Naive thymus-derived CD4-positive, alpha-beta T cell (primary cell): Measurements from ENCODE around the gene ANO6. TPM values are rescaled to one million over a fixed set of nuclear protein-coding genes. Genes with fewer than 3 reads are reported as not detected.

Experiments
- ATAC-seq: fragments of 150-1000 bp; cut with Tn5 transposase; 2 replicates; pipeline ENCODE4 v1.10.0; 2021; ENCODE audit warnings: mild to moderate bottlenecking, moderate library complexity
- CTCF ChIA-PET: fragments of 350-600 bp; sonication (Branson Sonifier 250); formaldehyde crosslinking; loops from one replicate; lab custom pipeline; 2021; ENCODE audit warnings: antibody characterized with exemption; lab: Charles Lee
- POLR2A ChIA-PET: fragments of 350-600 bp; sonication (Branson Sonifier 250); formaldehyde crosslinking; loops from one replicate; lab custom pipeline; 2021; ENCODE audit warnings: antibody characterized with exemption, inconsistent platforms; lab: Charles Lee
- DNase-seq, 9 donors: peaks; one replicate each; pipeline versions ENCODE4 v3.0.0 to v3.0.0-alpha.2; 2020 to 2022; ENCODE audit warnings: mixed read lengths in 1 of 9
- H3K27ac ChIP-seq: one replicate; pipeline ENCODE4 v1.7.0; 2013; ENCODE audit warnings: mild to moderate bottlenecking, low read depth, low read length, moderate library complexity
- H3K27me3 ChIP-seq, 2 donors: one replicate each; pipeline ENCODE4 v1.7.0; 2013; ENCODE audit warnings: low read length in 2 of 2, mild to moderate bottlenecking in 2 of 2, moderate library complexity in 2 of 2; ENCODE audit not compliant: control insufficient read depth in 2 of 2, insufficient read depth in 2 of 2
- H3K36me3 ChIP-seq, 3 experiments: 1 replicate in 2 of 3; 2 replicates in 1 of 3; pipeline ENCODE4 v1.7.0; 2013; ENCODE audit warnings: low read length in 3 of 3, mild to moderate bottlenecking in 3 of 3, moderate library complexity in 1 of 3; ENCODE audit not compliant: insufficient read depth in 3 of 3, control insufficient read depth in 2 of 3
- H3K4me1 ChIP-seq, 2 donors: one replicate each; pipeline ENCODE4 v1.7.0; 2013; ENCODE audit warnings: low read length in 2 of 2, mild to moderate bottlenecking in 2 of 2, moderate library complexity in 1 of 2; ENCODE audit not compliant: control insufficient read depth in 2 of 2, insufficient read depth in 2 of 2
- H3K4me3 ChIP-seq: 2 replicates; pipeline ENCODE4 v1.7.0; 2013; ENCODE audit warnings: mild to moderate bottlenecking, low read length
- H3K9me3 ChIP-seq, 3 experiments: 1 replicate in 2 of 3; 2 replicates in 1 of 3; pipeline ENCODE4 v1.7.0; 2013; ENCODE audit warnings: low read length in 3 of 3; ENCODE audit not compliant: control insufficient read depth in 2 of 3
- H3K27ac Mint-ChIP-seq, 9 donors: one replicate each; pipeline ENCODE4 v1.8.0; 2020 to 2022; ENCODE audit warnings: mixed read lengths in 9 of 9, mild to moderate bottlenecking in 8 of 9, moderate library complexity in 5 of 9, inconsistent platforms in 2 of 9
- H3K27me3 Mint-ChIP-seq, 5 donors: one replicate each; pipeline ENCODE4 v1.8.0; 2021 to 2022; ENCODE audit warnings: mixed read lengths in 5 of 5, mild to moderate bottlenecking in 1 of 5
- H3K36me3 Mint-ChIP-seq, 5 donors: one replicate each; pipeline ENCODE4 v1.8.0; 2020 to 2022; ENCODE audit warnings: mixed read lengths in 5 of 5, mild to moderate bottlenecking in 3 of 5, inconsistent platforms in 1 of 5
- H3K4me1 Mint-ChIP-seq, 7 donors: one replicate each; pipeline ENCODE4 v1.8.0; 2020 to 2022; ENCODE audit warnings: mixed read lengths in 7 of 7, mild to moderate bottlenecking in 3 of 7, inconsistent platforms in 1 of 7
- H3K4me3 Mint-ChIP-seq, 10 donors: one replicate each; pipeline ENCODE4 v1.8.0; 2020 to 2022; ENCODE audit warnings: mild to moderate bottlenecking in 10 of 10, mixed read lengths in 10 of 10, moderate library complexity in 6 of 10, inconsistent platforms in 2 of 10
- H3K9me3 Mint-ChIP-seq, 11 donors: one replicate each; pipeline ENCODE4 v1.8.0; 2020 to 2022; ENCODE audit warnings: mixed read lengths in 11 of 11, mild to moderate bottlenecking in 4 of 11, inconsistent platforms in 1 of 11, moderate library complexity in 1 of 11
- intact Hi-C, 2 donors: fragments of 100-400 bp; cut with micrococcal nuclease; formaldehyde crosslinking; loops; one replicate each; pipeline ENCODE4 v1.15.1; 2023
- polyA plus RNA-seq, 2 donors: library from polyadenylated mRNA; unstranded; fragments of 300-500 nt; fragmentation: Illumina TruSeq; gene quantifications; one replicate each; pipeline ENCODE4 v1.2.3, GENCODE V29; 2021
- total RNA-seq, 6 experiments: library from RNA in 5 of 6; stranded (reverse) in 5 of 6; gene quantifications; 1 replicate in 5 of 6; 2 replicates in 1 of 6; pipeline ENCODE4 v1.2.3 and lab custom pipeline; 2021 to 2026

The ANO6 gene
- total and polyA plus RNA-seq, 7 experiments from 2014 or later, result 15.1 to 29.7 (median 23.7) TPM

- DNase-seq, result no peak
- peaks cover 0 to 1% (median 0%) of the 10 kb centered on the region in 11 donors for H3K9me3 Mint-ChIP-seq
- H3K4me1 Mint-ChIP-seq, result peaks cover 0 to 30% (median 18%) of the 10 kb centered on the region in 7 donors
- H3K4me3 Mint-ChIP-seq, result no peak overlapping the region
- Histone ChIP-seq H3K36me3 (no peaks in the 10 kb centered on the region), H3K4me1 (no peaks in the 10 kb centered on the region), H3K27ac (no peak overlapping the region), H3K27me3 (no peaks in the 10 kb centered on the region), H3K4me3 (no peak overlapping the region), H3K9me3 (no peaks in the 10 kb centered on the region)
- intact Hi-C loops, result no loop called here
- no peak for ATAC-seq
- peaks cover 0 to 31% (median 14%) of the 10 kb centered on the region in 5 donors for H3K36me3 Mint-ChIP-seq
- H3K27ac Mint-ChIP-seq, result no peak overlapping the region
- H3K27me3 Mint-ChIP-seq, result no peaks in the 10 kb centered on the region
- ChIA-PET CTCF (no interaction called here), POLR2A (no interaction called here)
Measured at GRCh38 chr12:45248095-45248494, 32.2 kb downstream of the ANO6 start.

- H3K27ac Mint-ChIP-seq, result peak overlapping the region in 1 of 9 donors; percentile 32
- Histone ChIP-seq H3K9me3 (no peaks in the 10 kb centered on the region), H3K4me1 (no peaks in the 10 kb centered on the region), H3K36me3 (no peaks in the 10 kb centered on the region), H3K4me3 (no peak overlapping the region), H3K27me3 (no peaks in the 10 kb centered on the region), H3K27ac (no peak overlapping the region)
- peaks cover 12 to 43% (median 34%) of the 10 kb centered on the region in 7 donors for H3K4me1 Mint-ChIP-seq
- intact Hi-C loops, result no loop called here
- no peak for DNase-seq
- no peak overlapping the region for H3K4me3 Mint-ChIP-seq
- POLR2A ChIA-PET, result no interaction called here
- no peaks in the 10 kb centered on the region for H3K9me3 Mint-ChIP-seq
- no peak for ATAC-seq
- CTCF ChIA-PET, result no interaction called here
- H3K27me3 Mint-ChIP-seq, result no peaks in the 10 kb centered on the region
- peaks cover 0 to 33% (median 5%) of the 10 kb centered on the region in 5 donors for H3K36me3 Mint-ChIP-seq
Measured at GRCh38 chr12:45254254-45254653, 38.4 kb downstream of the ANO6 start.

GRCh38 chr12:45256721-45257120 is 40.8 kb downstream of the ANO6 start:
- Mint-ChIP-seq H3K27ac (no peak overlapping the region), H3K36me3 (peaks cover 0 to 26% (median 9%) of the 10 kb centered on the region in 5 donors), H3K27me3 (no peaks in the 10 kb centered on the region), H3K4me3 (no peak overlapping the region), H3K9me3 (no peaks in the 10 kb centered on the region), H3K4me1 (peaks cover 20 to 52% (median 42%) of the 10 kb centered on the region in 7 donors)
- no peak overlapping the region for H3K4me3 ChIP-seq
- no peaks in the 10 kb centered on the region for H3K9me3 ChIP-seq
- intact Hi-C loops, result no loop called here
- no peaks in the 10 kb centered on the region for H3K27me3 ChIP-seq
- CTCF ChIA-PET, result no interaction called here
- ATAC-seq (no peak), DNase-seq (no peak)
- H3K4me1 ChIP-seq, result no peaks in the 10 kb centered on the region
- H3K36me3 ChIP-seq, result no peaks in the 10 kb centered on the region
- H3K27ac ChIP-seq, result no peak overlapping the region
- POLR2A ChIA-PET, result interaction anchor here (0.7 kb wide), 1 partner anchor 810 kb away, joined by 4 read pairs; no protein-coding TSS in a partner anchor

GRCh38 chr12:45257185-45257930 is 41.5 kb downstream of the ANO6 start:
- no peak overlapping the region for H3K27ac ChIP-seq
- no peaks in the 10 kb centered on the region for H3K4me1 ChIP-seq
- no peaks in the 10 kb centered on the region for H3K36me3 ChIP-seq
- no peaks in the 10 kb centered on the region for H3K9me3 ChIP-seq
- H3K27me3 ChIP-seq, result no peaks in the 10 kb centered on the region
- no peak overlapping the region for H3K4me3 ChIP-seq
- CTCF ChIA-PET, result no interaction called here
- POLR2A ChIA-PET, result interaction anchor here (0.7 kb wide), 1 partner anchor 809 kb away, joined by 4 read pairs; no protein-coding TSS in a partner anchor
- intact Hi-C loops, result no loop called here
- peaks cover 20 to 52% (median 39%) of the 10 kb centered on the region in 7 donors for H3K4me1 Mint-ChIP-seq
- H3K36me3 Mint-ChIP-seq, result peaks cover 0 to 26% (median 8%) of the 10 kb centered on the region in 5 donors
- H3K27me3 Mint-ChIP-seq, result no peaks in the 10 kb centered on the region
- ATAC-seq (peak; percentile 64), DNase-seq (no peak)
- no peaks in the 10 kb centered on the region for H3K9me3 Mint-ChIP-seq
- peak overlapping the region in 1 of 9 donors; percentile 48 for H3K27ac Mint-ChIP-seq
- H3K4me3 Mint-ChIP-seq, result no peak overlapping the region

GRCh38 chr12:45259675-45260074 is 43.8 kb downstream of the ANO6 start:
- Histone ChIP-seq H3K4me1 (no peaks in the 10 kb centered on the region), H3K4me3 (no peak overlapping the region), H3K27ac (no peak overlapping the region), H3K27me3 (no peaks in the 10 kb centered on the region), H3K36me3 (no peaks in the 10 kb centered on the region), H3K9me3 (no peaks in the 10 kb centered on the region)
- Mint-ChIP-seq H3K9me3 (no peaks in the 10 kb centered on the region), H3K36me3 (peaks cover 0 to 19% (median 5%) of the 10 kb centered on the region in 5 donors), H3K27me3 (no peaks in the 10 kb centered on the region), H3K4me1 (peaks cover 16 to 49% (median 43%) of the 10 kb centered on the region in 7 donors), H3K4me3 (peak overlapping the region in 1 of 10 donors; percentile 12), H3K27ac (no peak overlapping the region)
- DNase-seq (no peak), ATAC-seq (no peak)
- POLR2A ChIA-PET, result no interaction called here
- CTCF ChIA-PET, result no interaction called here
- intact Hi-C loops, result no loop called here

GRCh38 chr12:45260104-45260815 is 44.4 kb downstream of the ANO6 start:
- Histone ChIP-seq H3K36me3 (no peaks in the 10 kb centered on the region), H3K4me3 (no peak overlapping the region), H3K27me3 (no peaks in the 10 kb centered on the region), H3K4me1 (no peaks in the 10 kb centered on the region), H3K9me3 (no peaks in the 10 kb centered on the region), H3K27ac (no peak overlapping the region)
- Mint-ChIP-seq H3K9me3 (no peaks in the 10 kb centered on the region), H3K4me3 (peak overlapping the region in 1 of 10 donors; percentile 3), H3K27ac (peak overlapping the region in 1 of 9 donors; percentile 29), H3K4me1 (peaks cover 16 to 49% (median 43%) of the 10 kb centered on the region in 7 donors), H3K36me3 (peaks cover 0 to 19% (median 5%) of the 10 kb centered on the region in 5 donors), H3K27me3 (no peaks in the 10 kb centered on the region)
- POLR2A ChIA-PET, result no interaction called here
- intact Hi-C loops, result no loop called here
- DNase-seq, result no peak
- no peak for ATAC-seq
- CTCF ChIA-PET, result no interaction called here
